ENCODE data around the gene IQCB1. TPM values are rescaled to one million over a fixed set of nuclear protein-coding genes. Genes with fewer than 3 reads are reported as not detected.

The IQCB1 gene
- total and polyA plus RNA-seq, 2 of the 8 experiments (the other 6 are each of a cell fraction or from before 2014, with no cell fraction given), result 21.7 to 31.2 TPM

DNA sequence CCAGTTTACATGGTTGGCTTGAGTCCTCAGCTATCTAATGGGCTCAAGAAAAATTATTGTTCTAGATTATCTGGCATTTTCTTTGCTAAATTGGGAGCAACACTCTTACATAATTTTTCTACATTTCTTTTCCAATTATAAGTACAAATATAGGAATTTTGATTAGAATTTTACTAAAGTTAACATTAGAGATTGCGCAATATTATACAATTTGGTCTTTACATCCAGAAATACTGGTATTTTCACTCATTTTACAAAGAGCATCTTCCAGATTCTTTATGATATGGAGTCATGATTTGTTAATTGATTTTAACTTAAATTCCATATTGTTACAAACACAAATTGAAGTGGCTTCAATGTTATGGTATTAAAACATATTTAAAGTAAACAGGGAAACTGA is 65.6 kb downstream of the IQCB1 start:
- Histone ChIP-seq H3K9ac (replicated peaks in 1 of 4; ENCODE audit: extremely low read depth in 1 of 4, low read depth in 3 of 4, low read length in 3 of 4) (no peak overlapping the region), H2BK120ac (replicated peaks; ENCODE audit: low read depth, low read length) (no peak overlapping the region), H4K20me1 (replicated peaks in 1 of 2; ENCODE audit: control insufficient read depth in 1 of 2, insufficient read depth in 2 of 2, low read length in 2 of 2) (no peaks in the 10 kb centered on the region), H3K23me2 (ENCODE audit: low read depth, low read length) (no peaks in the 10 kb centered on the region), H3K18ac (ENCODE audit: extremely low read depth, low read length) (no peak overlapping the region), H4K8ac (ENCODE audit: extremely low read depth, insufficient read depth, low read length) (no peak overlapping the region), H2BK12ac (ENCODE audit: low read depth, low read length) (no peak overlapping the region), H4K5ac (ENCODE audit: insufficient read length, low read depth, low read length) (no peak overlapping the region), H3K27ac (ENCODE audit: low read depth, low read length) (no peak overlapping the region), H3K79me2 (ENCODE audit: control insufficient read depth in 1 of 2, insufficient read depth in 2 of 2, low read length in 2 of 2) (no peaks in the 10 kb centered on the region), H3K36me3 (ENCODE audit: control insufficient read depth in 2 of 4, insufficient read depth in 4 of 4, low read length in 3 of 4) (peaks cover 7 to 19% (median 15%) of the 10 kb centered on the region in 4 experiments), H3K79me1 (ENCODE audit: low read depth, low read length) (no peaks in the 10 kb centered on the region), H4K91ac (replicated peaks; ENCODE audit: insufficient read length, low read length) (no peak overlapping the region), H3K4me1 (replicated peaks in 1 of 4; ENCODE audit: control insufficient read depth in 3 of 4, insufficient read depth in 4 of 4, low read length in 3 of 4) (no peaks in the 10 kb centered on the region), H3K9me3 (ENCODE audit: insufficient read depth in 2 of 2, low read depth in 1 of 2, low read length in 1 of 2) (no peaks in the 10 kb centered on the region), H3K23ac (ENCODE audit: insufficient read length) (no peak overlapping the region), H2AFZ (ENCODE audit: low read length) (no peak overlapping the region), H2BK15ac (ENCODE audit: low read length) (no peak overlapping the region), H3K27me3 (replicated peaks in 1 of 4; ENCODE audit: control insufficient read depth in 3 of 4, extremely low read depth in 1 of 4, insufficient read depth in 3 of 4, low read length in 3 of 4) (no peaks in the 10 kb centered on the region), H3K4me3 (ENCODE audit: extremely low read depth in 1 of 4, insufficient read depth in 2 of 4, low read depth in 3 of 4, low read length in 4 of 4) (no peak overlapping the region), H3K56ac (replicated peaks; ENCODE audit: insufficient read length, low read depth, low read length) (no peak overlapping the region), H3K14ac (ENCODE audit: insufficient read length) (no peak overlapping the region), H3K4me2 (ENCODE audit: insufficient read depth in 1 of 2, low read depth in 2 of 2, low read length in 2 of 2) (no peak overlapping the region), H2BK20ac (ENCODE audit: low read length) (no peak overlapping the region), H3K4ac (replicated peaks; ENCODE audit: insufficient read length, low read depth, low read length) (no peak overlapping the region), H2BK5ac (ENCODE audit: low read depth, low read length) (no peak overlapping the region), H2AK5ac (ENCODE audit: low read depth, low read length) (no peak overlapping the region)
- ChIA-PET CTCF (ENCODE audit: partially characterized antibody) (no interaction called here), POLR2A (ENCODE audit: partially characterized antibody) (interaction anchor here (1.4 kb wide), 1 partner anchor 20 kb away, joined by 4 read pairs; the partner anchor contains the start of gene GOLGB1)
- WGBS, 2 experiments (ENCODE audit: extremely low coverage in 1 of 2, insufficient coverage in 1 of 2, insufficient read length in 1 of 2, insufficient replicate concordance in 2 of 2, low coverage in 1 of 2, low lambda C conversion rate in 2 of 2, missing lambda C conversion rate in 1 of 2), result 93% methylated on average over 1 of the region's 1 CpG; no CpG with 5 or more reads in 1 of the 2 experiments
- FAIRE-seq (no peak), DNase-seq (ENCODE audit: low read depth in 1 of 2, low spot score in 2 of 2) (no peak)
- TF ChIP-seq SIRT6 (IDR thresholded peaks at IDR 0.05; ENCODE audit: low read length) (no peak), KDM1A (IDR thresholded peaks at IDR 0.05; ENCODE audit: borderline replicate concordance, low read length) (no peak), CEBPB (IDR thresholded peaks at IDR 0.05; ENCODE audit: low read depth, low read length) (peak; percentile 98), SP1 (IDR thresholded peaks at IDR 0.05; ENCODE audit: low read depth, low read length) (no peak)
- TF ChIP-seq, protein P1, sequence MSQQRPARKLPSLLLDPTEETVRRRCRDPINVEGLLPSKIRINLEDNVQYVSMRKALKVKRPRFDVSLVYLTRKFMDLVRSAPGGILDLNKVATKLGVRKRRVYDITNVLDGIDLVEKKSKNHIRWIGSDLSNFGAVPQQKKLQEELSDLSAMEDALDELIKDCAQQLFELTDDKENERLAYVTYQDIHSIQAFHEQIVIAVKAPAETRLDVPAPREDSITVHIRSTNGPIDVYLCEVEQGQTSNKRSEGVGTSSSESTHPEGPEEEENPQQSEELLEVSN (IDR thresholded peaks at IDR 0.05), result no peak
- TF ChIP-seq, protein P2, sequence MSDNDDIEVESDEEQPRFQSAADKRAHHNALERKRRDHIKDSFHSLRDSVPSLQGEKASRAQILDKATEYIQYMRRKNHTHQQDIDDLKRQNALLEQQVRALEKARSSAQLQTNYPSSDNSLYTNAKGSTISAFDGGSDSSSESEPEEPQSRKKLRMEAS (IDR thresholded peaks at IDR 0.05), result no peak
